Stomach smooth muscle (tissue), 2 donors: ENCODE measurements around the gene SMIM8.

Experiments used
- H3K27ac ChIP-seq: one replicate; pipeline ENCODE4 v1.7.0; 2013; ENCODE audit warnings: mild to moderate bottlenecking, low read length, inconsistent platforms
- H3K27me3 ChIP-seq, 2 donors: one replicate each; pipeline ENCODE4 v1.7.0; 2013; ENCODE audit warnings: low read length in 2 of 2; ENCODE audit not compliant: insufficient read depth in 2 of 2, control insufficient read depth in 1 of 2
- H3K36me3 ChIP-seq, 2 donors: one replicate each; pipeline ENCODE4 v1.7.0; 2013; ENCODE audit warnings: low read length in 2 of 2; ENCODE audit not compliant: control insufficient read depth in 2 of 2, insufficient read depth in 2 of 2
- H3K4me1 ChIP-seq: one replicate; pipeline ENCODE4 v1.7.0; 2013; ENCODE audit warnings: low read length; ENCODE audit not compliant: control insufficient read depth, insufficient read depth
- H3K4me3 ChIP-seq, 2 donors: one replicate each; pipeline ENCODE4 v1.7.0; 2013; ENCODE audit warnings: low read length in 2 of 2
- H3K9ac ChIP-seq, 2 donors: one replicate each; pipeline ENCODE4 v1.7.0; 2013; ENCODE audit warnings: low read length in 2 of 2, mild to moderate bottlenecking in 1 of 2
- H3K9me3 ChIP-seq, 2 donors: one replicate each; pipeline ENCODE4 v1.7.0; 2013; ENCODE audit warnings: low read length in 2 of 2; ENCODE audit not compliant: control insufficient read depth in 2 of 2
- donor health status: healthy.
- donor health status: Pancreatic carcinoma.

Gene SMIM8

GRCh38 chr6:87334683-87335082 lies 12.3 kb downstream of the SMIM8 start:
- no peaks in the 10 kb centered on the region for H3K27me3 ChIP-seq
- no peak overlapping the region for H3K4me3 ChIP-seq
- H3K36me3 ChIP-seq = no peaks in the 10 kb centered on the region
- no peak overlapping the region for H3K9ac ChIP-seq
- no peaks in the 10 kb centered on the region for H3K9me3 ChIP-seq
- H3K4me1 ChIP-seq = no peaks in the 10 kb centered on the region
- no peak overlapping the region for H3K27ac ChIP-seq

GRCh38 chr6:87336367-87336766 lies 14.0 kb downstream of the SMIM8 start:
- Histone ChIP-seq H3K9me3 (no peaks in the 10 kb centered on the region), H3K27me3 (no peaks in the 10 kb centered on the region), H3K27ac (no peak overlapping the region), H3K4me1 (no peaks in the 10 kb centered on the region), H3K36me3 (no peaks in the 10 kb centered on the region), H3K9ac (no peak overlapping the region), H3K4me3 (no peak overlapping the region)

- Histone ChIP-seq H3K9me3 (no peaks in the 10 kb centered on the region), H3K4me3 (no peak overlapping the region), H3K9ac (no peak overlapping the region), H3K36me3 (no peaks in the 10 kb centered on the region), H3K4me1 (no peaks in the 10 kb centered on the region), H3K27ac (no peak overlapping the region), H3K27me3 (no peaks in the 10 kb centered on the region)
Observed at GRCh38 chr6:87340230-87340629, 17.8 kb downstream of the SMIM8 start.

DNA sequence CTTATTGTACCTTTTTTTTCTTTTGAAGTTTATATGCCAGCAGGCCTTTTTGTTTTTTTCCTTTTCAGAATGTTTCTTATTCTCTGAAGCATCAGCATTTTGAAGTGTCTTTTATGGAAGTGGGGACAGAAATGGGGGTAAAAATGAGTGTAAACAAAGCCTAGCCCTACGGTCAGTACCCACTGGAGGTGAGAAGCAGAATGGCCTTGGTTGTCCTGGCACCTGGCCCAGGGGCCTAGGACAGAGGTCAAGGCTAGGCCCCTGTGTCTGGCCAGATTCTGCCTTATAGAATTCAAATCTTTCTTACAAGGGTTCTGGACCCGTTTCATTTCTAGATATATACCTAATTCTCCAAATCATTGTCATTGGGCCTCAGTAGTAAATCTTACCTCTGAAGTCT lies 18.8 kb downstream of the SMIM8 start:
- H3K9ac ChIP-seq = no peak overlapping the region
- no peaks in the 10 kb centered on the region for H3K4me1 ChIP-seq
- H3K4me3 ChIP-seq = no peak overlapping the region
- H3K36me3 ChIP-seq = no peaks in the 10 kb centered on the region
- H3K9me3 ChIP-seq = no peaks in the 10 kb centered on the region
- no peaks in the 10 kb centered on the region for H3K27me3 ChIP-seq
- H3K27ac ChIP-seq = no peak overlapping the region

- H3K9ac ChIP-seq = no peak overlapping the region
- H3K27ac ChIP-seq = no peak overlapping the region
- H3K4me1 ChIP-seq = no peaks in the 10 kb centered on the region
- H3K9me3 ChIP-seq = no peaks in the 10 kb centered on the region
- no peaks in the 10 kb centered on the region for H3K27me3 ChIP-seq
- no peak overlapping the region for H3K4me3 ChIP-seq
- no peaks in the 10 kb centered on the region for H3K36me3 ChIP-seq
Observed at GRCh38 chr6:87341899-87342298, 19.5 kb downstream of the SMIM8 start.

DNA sequence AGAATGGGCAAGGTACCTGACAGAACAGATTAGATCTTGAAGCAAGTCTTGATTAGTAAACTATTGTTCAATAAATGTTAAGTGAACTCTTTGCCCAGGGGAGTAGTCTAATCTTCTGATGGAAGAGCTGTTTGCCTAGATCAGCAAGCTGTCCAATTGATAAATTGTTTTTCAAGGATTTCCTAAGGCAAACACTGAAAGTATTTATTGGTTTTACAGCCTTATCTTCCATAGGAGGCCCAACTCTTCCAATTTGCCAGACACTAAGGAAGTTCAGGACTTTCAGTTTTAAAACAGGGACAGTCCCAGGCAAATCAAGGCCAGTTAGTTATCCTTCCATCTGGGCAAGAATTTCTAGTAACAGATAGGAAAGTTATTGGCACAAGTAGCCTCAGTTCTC lies 20.4 kb downstream of the SMIM8 start:
- Histone ChIP-seq H3K4me3 (no peak overlapping the region), H3K27ac (no peak overlapping the region), H3K36me3 (no peaks in the 10 kb centered on the region), H3K9me3 (no peaks in the 10 kb centered on the region), H3K27me3 (no peaks in the 10 kb centered on the region), H3K9ac (no peak overlapping the region), H3K4me1 (no peaks in the 10 kb centered on the region)

DNA sequence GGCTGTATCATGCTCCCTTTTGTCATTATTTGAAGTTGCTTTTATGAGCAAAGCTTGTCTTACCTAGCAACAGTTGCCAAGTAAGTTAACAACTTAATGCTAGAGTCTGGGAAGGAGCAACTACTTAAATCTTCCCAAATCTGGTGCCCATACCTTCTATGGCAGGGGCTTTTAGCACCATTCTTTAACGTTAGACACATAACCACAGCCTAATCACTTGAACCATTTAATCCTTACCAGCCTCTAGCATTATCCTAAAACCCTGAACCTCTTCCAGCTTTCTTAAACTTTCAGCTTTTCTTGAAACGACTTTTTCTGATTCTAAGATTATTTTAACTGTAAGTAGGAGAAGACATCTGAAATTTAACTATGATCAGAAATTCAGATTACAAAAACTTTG lies 22.3 kb downstream of the SMIM8 start, which contains the start of gene C6orf163:
Gene C6orf163 (plus strand): TSS at position 83 of the 400 bp plus-strand sequence. CDS start 287 bp downstream, at position 370.
- Histone ChIP-seq H3K9me3 (no peaks in the 10 kb centered on the region), H3K9ac (no peak within 1 kb of the TSS), H3K4me3 (no peak within 1 kb of the TSS), H3K4me1 (no peaks in the 10 kb centered on the region), H3K36me3 (no peaks in the 10 kb centered on the region), H3K27me3 (no peaks in the 10 kb centered on the region), H3K27ac (no peak within 1 kb of the TSS)

- Histone ChIP-seq H3K4me1 (no peaks in the 10 kb centered on the region), H3K36me3 (no peaks in the 10 kb centered on the region)
Observed at GRCh38 chr6:87346700-87347099, 24.3 kb downstream of the SMIM8 start.

GRCh38 chr6:87349896-87350295 lies 27.5 kb downstream of the SMIM8 start:
- Histone ChIP-seq H3K9me3 (no peaks in the 10 kb centered on the region), H3K36me3 (no peaks in the 10 kb centered on the region), H3K27ac (no peak overlapping the region), H3K4me1 (no peaks in the 10 kb centered on the region), H3K9ac (no peak overlapping the region), H3K27me3 (no peaks in the 10 kb centered on the region), H3K4me3 (no peak overlapping the region)

More at GRCh38 chr6:87346700-87347099, 24.3 kb downstream of the SMIM8 start:
- no peak overlapping the region for H3K4me3 ChIP-seq
- no peaks in the 10 kb centered on the region for H3K27me3 ChIP-seq
- H3K9ac ChIP-seq = no peak overlapping the region
- no peaks in the 10 kb centered on the region for H3K9me3 ChIP-seq
- no peak overlapping the region for H3K27ac ChIP-seq

GRCh38 chr6:87350516-87350915 lies 28.1 kb downstream of the SMIM8 start:
- H3K9ac ChIP-seq = no peak overlapping the region
- no peak overlapping the region for H3K27ac ChIP-seq
- no peaks in the 10 kb centered on the region for H3K36me3 ChIP-seq
- H3K4me1 ChIP-seq = no peaks in the 10 kb centered on the region
- H3K9me3 ChIP-seq = no peaks in the 10 kb centered on the region
- no peak overlapping the region for H3K4me3 ChIP-seq
- no peaks in the 10 kb centered on the region for H3K27me3 ChIP-seq

GRCh38 chr6:87351583-87351982 lies 29.2 kb downstream of the SMIM8 start:
- Histone ChIP-seq H3K4me1 (no peaks in the 10 kb centered on the region), H3K4me3 (no peak overlapping the region), H3K27me3 (no peaks in the 10 kb centered on the region), H3K36me3 (no peaks in the 10 kb centered on the region), H3K27ac (no peak overlapping the region), H3K9ac (no peak overlapping the region), H3K9me3 (no peaks in the 10 kb centered on the region)
